Left ventricle myocardium inferior (tissue), 1 donor: ENCODE data around the gene F7. TPM values are rescaled to one million over a fixed set of nuclear protein-coding genes. Genes with fewer than 3 reads are reported as not detected.
"Not testable (repeated sequence)": the region's sequence is repeated elsewhere in the genome, so short reads cannot be mapped to it uniquely, and the experiment has no call there.

Experiments
- DNase-seq: peaks from one replicate; pipeline ENCODE4 v3.0.0-alpha.2; 2020
- H3K27ac ChIP-seq: fragments of 200-600 bp; replicated peaks from 2 replicates; pipeline ENCODE4 v1.8.0; 2021
- H3K27me3 ChIP-seq: fragments of 200-600 bp; 2 replicates; pipeline ENCODE4 v1.8.0; 2021; ENCODE audit warnings: low read depth
- H3K36me3 ChIP-seq: fragments of 200-600 bp; 2 replicates; pipeline ENCODE4 v1.8.0; 2021
- H3K4me1 ChIP-seq: fragments of 200-600 bp; 2 replicates; pipeline ENCODE4 v1.8.0; 2021
- H3K4me3 ChIP-seq: fragments of 200-600 bp; 2 replicates; pipeline ENCODE4 v1.8.0; 2021; ENCODE audit warnings: mild to moderate bottlenecking, moderate library complexity
- H3K9me3 ChIP-seq: fragments of 200-600 bp; replicated peaks from 2 replicates; pipeline ENCODE4 v1.8.0; 2021
- CTCF ChIP-seq: fragments of 200-600 bp; IDR thresholded peaks from 2 replicates; pipeline ENCODE4 v1.8.0; 2021; ENCODE audit warnings: antibody characterized with exemption, mild to moderate bottlenecking, borderline replicate concordance
- intact Hi-C: fragments of 100-400 bp; cut with micrococcal nuclease; formaldehyde crosslinking; loops from one replicate; pipeline ENCODE4 v1.11.0; 2022
- total RNA-seq: library from RNA; stranded (reverse); fragmentation: NEBNext Ultra II Directional; extraction: Animal tissue kit (Norgen Biotek cat#: 25700); gene quantifications from one replicate; pipeline ENCODE4 v1.2.1, GENCODE V29; 2021
- donor health status: DM: no; HTN: yes; CAD: no; lungs with severe emphysema.

F7 gene
- total RNA-seq, 1 donor from 2014 or later = not detected

GRCh38 chr13:113102727-113103126 is 2.9 kb upstream of the F7 start:
- DNase-seq = no peak
- Histone ChIP-seq H3K9me3 (no peaks in the 10 kb centered on the region), H3K27me3 (peaks cover 21% of the 10 kb centered on the region), H3K4me1 (no peaks in the 10 kb centered on the region), H3K27ac (no peak overlapping the region), H3K36me3 (no peaks in the 10 kb centered on the region), H3K4me3 (no peak overlapping the region)
- intact Hi-C loops = no loop called here
- no peak for TF ChIP-seq CTCF

GRCh38 chr13:113103646-113104045 is 1.9 kb upstream of the F7 start:
- Histone ChIP-seq H3K4me3 (no peak overlapping the region), H3K27ac (no peak overlapping the region), H3K9me3 (no peaks in the 10 kb centered on the region), H3K27me3 (peaks cover 21% of the 10 kb centered on the region), H3K36me3 (no peaks in the 10 kb centered on the region), H3K4me1 (no peaks in the 10 kb centered on the region)
- TF ChIP-seq CTCF = no peak
- intact Hi-C loops = no loop called here
- DNase-seq = no peak

GRCh38 chr13:113105921-113106452 is 396 bp downstream of the F7 start:
- no peaks in the 10 kb centered on the region for H3K9me3 ChIP-seq
- H3K27ac ChIP-seq = no peak overlapping the region
- H3K4me3 ChIP-seq = no peak overlapping the region
- no peaks in the 10 kb centered on the region for H3K36me3 ChIP-seq
- no peak for DNase-seq
- H3K27me3 ChIP-seq = peaks cover 41% of the 10 kb centered on the region
- intact Hi-C loops = no loop called here
- TF ChIP-seq CTCF = no peak
- peaks cover 16% of the 10 kb centered on the region for H3K4me1 ChIP-seq

- intact Hi-C loops = no loop called here
- Histone ChIP-seq H3K4me1 (peaks cover 18% of the 10 kb centered on the region), H3K27ac (no peak overlapping the region), H3K4me3 (no peak overlapping the region), H3K9me3 (no peaks in the 10 kb centered on the region), H3K36me3 (no peaks in the 10 kb centered on the region), H3K27me3 (peaks cover 43% of the 10 kb centered on the region)
- no peak for TF ChIP-seq CTCF
- no peak for DNase-seq
Observed at GRCh38 chr13:113106711-113107351, 1.2 kb downstream of the F7 start.

GRCh38 chr13:113108521-113108920 is 2.9 kb downstream of the F7 start:
- DNase-seq, H3K27ac ChIP-seq, H3K4me3 ChIP-seq, intact Hi-C loops, H3K36me3 ChIP-seq, H3K9me3 ChIP-seq: not testable (repeated sequence)
- peaks cover 18% of the 10 kb centered on the region for H3K4me1 ChIP-seq
- peaks cover 49% of the 10 kb centered on the region for H3K27me3 ChIP-seq
